NCI-H2227 (cell line): Measurements from ENCODE around the gene ANKAR.
"Not testable (repeated sequence)": the region's sequence is repeated elsewhere in the genome, so short reads cannot be mapped to it uniquely, and the experiment has no call there.

Source experiments
- DNase-seq: peaks from one replicate; lab custom pipeline; 2025; ENCODE audit not compliant: unreplicated experiment; lab: John Stamatoyannopoulos, UW

ANKAR gene

GRCh38 chr2:189674374-189675112 lies at the start of gene ANKAR:
TSS of gene ANKAR (plus strand) at chr2:189674670. CDS start at chr2:189676491, 1,821 bp downstream.
- peak; percentile 96 for DNase-seq

- DNase-seq: no peak
These were observed 48.8 kb upstream of the ANKAR start for GRCh38 chr2:189625636-189626035.

GRCh38 chr2:189627789-189628188 lies 46.7 kb upstream of the ANKAR start:
- DNase-seq: no peak

GRCh38 chr2:189628817-189629530 lies 45.5 kb upstream of the ANKAR start:
- DNase-seq: no peak

GRCh38 chr2:189629531-189630453 lies 44.7 kb upstream of the ANKAR start:
- DNase-seq: no peak

DNA sequence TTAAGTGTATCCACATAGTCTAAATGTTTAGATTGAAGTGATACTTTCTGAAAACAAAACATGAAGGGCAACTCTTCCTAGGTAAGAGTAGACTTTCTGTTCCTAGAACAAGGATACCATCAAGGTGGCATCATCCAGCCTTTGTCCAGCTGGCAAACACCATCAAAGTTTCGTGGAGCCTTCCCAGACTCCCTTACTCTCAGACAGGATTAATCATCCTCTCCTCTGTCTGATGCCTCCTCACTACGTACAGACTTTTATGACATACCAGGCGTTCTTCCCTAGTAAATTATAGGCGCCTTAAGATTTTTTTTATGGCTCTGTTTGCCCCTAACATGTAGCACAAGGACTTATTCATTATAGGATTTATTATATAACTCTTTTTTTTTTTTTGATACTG lies 42.6 kb upstream of the ANKAR start:
- no peak for DNase-seq

GRCh38 chr2:189633392-189633811 lies 41.1 kb upstream of the ANKAR start:
- no peak for DNase-seq

DNA sequence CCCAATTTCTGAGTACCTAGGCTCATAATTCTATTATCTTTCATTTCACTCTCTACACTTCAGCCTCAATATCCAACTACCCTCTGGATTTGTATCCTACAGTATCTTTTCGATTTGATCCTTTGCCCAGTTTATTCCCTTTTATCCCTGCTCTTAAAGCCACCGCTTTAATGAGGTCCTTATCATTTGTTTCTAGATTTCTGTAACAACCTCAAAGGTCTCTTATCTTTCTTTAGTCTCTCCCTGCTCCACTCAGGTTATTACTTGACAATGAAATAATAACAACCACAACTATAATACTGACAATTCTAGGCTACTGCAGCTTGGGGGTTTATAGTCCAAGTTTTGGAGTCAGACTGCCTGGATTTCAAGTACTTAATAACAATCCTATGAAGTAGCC lies 39.1 kb upstream of the ANKAR start:
- DNase-seq: no peak

GRCh38 chr2:189638301-189639006 lies 36.0 kb upstream of the ANKAR start:
- DNase-seq: no peak

GRCh38 chr2:189639007-189639609 lies 35.4 kb upstream of the ANKAR start:
- DNase-seq: no peak

DNA sequence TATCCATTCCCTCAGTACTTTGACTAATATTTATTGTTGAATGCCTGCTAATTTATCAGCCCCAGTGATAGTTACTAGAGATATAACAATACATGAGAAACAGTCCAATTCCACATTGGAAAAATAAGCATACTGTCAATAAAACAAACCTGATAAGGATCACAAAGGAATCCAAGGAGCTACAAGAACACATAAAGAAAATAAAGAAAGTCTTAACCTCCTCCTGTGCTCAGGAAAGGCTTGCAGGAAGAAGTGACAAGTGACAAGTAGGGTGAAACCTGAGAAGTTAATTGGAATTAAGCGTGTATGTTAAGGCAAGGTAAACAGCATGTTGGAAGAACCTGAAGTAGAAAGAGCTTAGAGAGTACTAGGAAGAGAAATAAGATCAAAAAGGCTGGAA lies 33.5 kb upstream of the ANKAR start:
- no peak for DNase-seq

GRCh38 chr2:189641590-189641989 lies 32.9 kb upstream of the ANKAR start:
- DNase-seq: no peak

- no peak for DNase-seq
These were observed 27.9 kb upstream of the ANKAR start for GRCh38 chr2:189646521-189646920.

DNA sequence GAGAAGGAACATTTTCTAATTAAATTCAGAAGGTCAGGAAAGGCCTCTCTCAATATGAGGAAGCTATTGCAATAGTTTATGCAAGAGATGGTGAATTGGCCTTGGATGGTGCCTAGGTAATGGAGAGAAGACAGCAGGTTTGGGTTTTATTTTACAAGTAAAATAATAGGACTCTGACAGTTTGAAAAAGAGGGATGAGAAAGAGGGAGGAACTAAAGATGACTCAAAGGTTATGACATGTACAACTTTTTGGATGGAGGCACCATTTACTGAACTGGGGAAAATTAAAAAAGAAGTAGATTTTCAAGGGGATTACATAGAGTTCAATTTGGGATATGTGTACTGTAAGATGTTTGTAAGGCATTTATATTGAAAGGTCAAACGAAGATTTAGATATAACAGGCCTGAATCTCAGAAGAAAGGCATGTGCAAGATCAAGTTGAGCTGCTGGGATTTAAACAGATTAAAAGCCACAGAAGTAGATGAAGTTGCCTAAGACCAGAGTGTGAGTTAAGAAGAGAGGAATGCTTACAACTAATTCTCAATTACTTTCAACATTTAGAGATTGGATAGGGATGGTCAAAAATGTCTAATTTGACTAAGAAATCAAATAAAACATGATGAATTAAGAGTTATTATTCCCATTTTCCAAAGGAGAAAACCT lies 25.5 kb upstream of the ANKAR start:
- DNase-seq: no peak

GRCh38 chr2:189651284-189651683 lies 23.2 kb upstream of the ANKAR start:
- no peak for DNase-seq

GRCh38 chr2:189653464-189653863 lies 21.0 kb upstream of the ANKAR start:
- not testable (repeated sequence) for DNase-seq

GRCh38 chr2:189654641-189655040 lies 19.8 kb upstream of the ANKAR start:
- DNase-seq: no peak

DNA sequence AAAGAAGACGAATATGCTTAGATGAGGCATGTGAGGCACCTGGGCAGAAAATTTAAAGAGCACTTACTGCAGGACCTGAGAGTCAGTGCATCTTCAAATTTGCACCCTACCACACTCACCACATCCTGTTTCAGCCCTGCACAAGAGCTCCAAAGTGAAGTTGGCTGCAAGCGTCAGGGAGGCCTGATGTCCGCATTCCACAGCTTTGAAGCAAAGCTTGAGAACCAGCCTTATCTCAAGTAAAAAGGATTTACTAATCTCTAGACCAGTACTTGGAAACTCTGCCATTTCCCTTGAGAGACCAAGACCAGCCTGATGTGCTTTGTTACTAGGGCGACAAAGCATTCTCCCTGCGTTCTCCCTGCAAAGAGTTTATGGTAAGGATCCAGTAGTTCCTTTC lies 16.6 kb upstream of the ANKAR start:
- DNase-seq: no peak

GRCh38 chr2:189658306-189659212 lies 15.9 kb upstream of the ANKAR start:
- no peak for DNase-seq
